Smooth muscle cell (in vitro differentiated cells): Measurements from ENCODE around the gene KDM6B. TPM values are rescaled to one million over a fixed set of nuclear protein-coding genes. Genes with fewer than 3 reads are reported as not detected.

Experiments used
- DNase-seq: peaks from one replicate; lab custom pipeline; 2025; ENCODE audit not compliant: unreplicated experiment; lab: John Stamatoyannopoulos, UW
- H2AFZ ChIP-seq: fragments of 200-600 bp; sonication (generic); 2 replicates; pipeline ENCODE4 v1.6.0; 2016; ENCODE audit warnings: antibody characterized with exemption, low read depth, mild to moderate bottlenecking
- H3F3A ChIP-seq: fragments of 200-600 bp; sonication (generic); 2 replicates; pipeline ENCODE4 v1.6.0; 2017; ENCODE audit warnings: antibody characterized with exemption, low read depth
- H3K27ac ChIP-seq: fragments of 200-600 bp; sonication (generic); 2 replicates; pipeline ENCODE4 v1.5.1; 2016; ENCODE audit warnings: low read depth, mild to moderate bottlenecking
- H3K27me3 ChIP-seq: fragments of 200-600 bp; sonication (generic); 2 replicates; pipeline ENCODE4 v1.6.1; 2016; ENCODE audit warnings: low read depth, mild to moderate bottlenecking
- H3K36me3 ChIP-seq: fragments of 200-600 bp; sonication (generic); 2 replicates; pipeline ENCODE4 v1.5.1; 2016; ENCODE audit warnings: low read depth
- H3K4me1 ChIP-seq: fragments of 200-600 bp; sonication (generic); 2 replicates; pipeline ENCODE4 v1.5.1; 2016; ENCODE audit warnings: low read depth
- H3K4me2 ChIP-seq: fragments of 200-600 bp; sonication (generic); 2 replicates; pipeline ENCODE4 v1.6.0; 2016; ENCODE audit warnings: mild to moderate bottlenecking
- H3K4me3 ChIP-seq: fragments of 200-600 bp; sonication (generic); 2 replicates; pipeline ENCODE4 v1.5.1; 2016; ENCODE audit warnings: mild to moderate bottlenecking
- H3K79me2 ChIP-seq: fragments of 200-600 bp; sonication (generic); 2 replicates; pipeline ENCODE4 v1.6.0; 2016; ENCODE audit warnings: low read depth, mild to moderate bottlenecking
- H3K9ac ChIP-seq: fragments of 200-600 bp; sonication (generic); 2 replicates; pipeline ENCODE4 v1.6.0; 2016; ENCODE audit warnings: low read depth
- H3K9me3 ChIP-seq: fragments of 200-600 bp; sonication (generic); replicated peaks from 2 replicates; pipeline ENCODE4 v1.5.1; 2016; ENCODE audit warnings: low read depth
- H4K20me1 ChIP-seq: fragments of 200-600 bp; sonication (generic); 2 replicates; pipeline ENCODE4 v1.6.0; 2016; ENCODE audit warnings: low read depth
- CTCF ChIP-seq: fragments of 200-600 bp; sonication (generic); IDR thresholded peaks from 2 replicates; pipeline ENCODE4 v1.5.1; 2017; ENCODE audit warnings: borderline replicate concordance, mild to moderate bottlenecking, antibody characterized with exemption; ENCODE audit not compliant: insufficient read depth, poor library complexity, severe bottlenecking
- WGBS: methylation state at CpG from one replicate; pipeline ENCODE4 v1.1.7; 2016; ENCODE audit warnings: low lambda C conversion rate; 5-methylcytosine and 5-hydroxymethylcytosine counted together
- polyA plus RNA-seq: library from polyadenylated mRNA; unstranded; fragments of >200 nt; fragmentation: Nextera tagmentation; extraction: Ambion mirVana; gene quantifications from 2 replicates; pipeline ENCODE4 v1.2.1, GENCODE V29; 2016
- total RNA-seq: library from RNA; depleted of rRNA; stranded (reverse); fragments of >200 nt; gene quantifications from 2 replicates; pipeline ENCODE4 v1.2.3, GENCODE V29; 2014

The KDM6B gene
- total and polyA plus RNA-seq, 2 experiments from 2014 or later = 5.8 to 9.1 TPM

GRCh38 chr17:7824021-7824924, 9.7 kb upstream of the KDM6B start:
- no peaks in the 10 kb centered on the region for H3K4me1 ChIP-seq
- DNase-seq = no peak
- no peak for TF ChIP-seq CTCF
- H3K4me2 ChIP-seq = no peak overlapping the region
- 93% methylated on average over 9 of the region's 9 CpGs for WGBS
- no peaks in the 10 kb centered on the region for H3F3A ChIP-seq
- H3K4me3 ChIP-seq = no peak overlapping the region
- no peaks in the 10 kb centered on the region for H3K79me2 ChIP-seq
- no peaks in the 10 kb centered on the region for H4K20me1 ChIP-seq
- no peak overlapping the region for H3K27ac ChIP-seq
- H3K9me3 ChIP-seq = no peaks in the 10 kb centered on the region
- H3K9ac ChIP-seq = no peak overlapping the region
- no peak overlapping the region for H2AFZ ChIP-seq
- no peaks in the 10 kb centered on the region for H3K36me3 ChIP-seq
- H3K27me3 ChIP-seq = no peaks in the 10 kb centered on the region

GRCh38 chr17:7825206-7825990, 8.6 kb upstream of the KDM6B start:
- 56% methylated on average over 12 of the region's 12 CpGs for WGBS
- H3K4me2 ChIP-seq = no peak overlapping the region
- H3K9ac ChIP-seq = no peak overlapping the region
- no peaks in the 10 kb centered on the region for H3F3A ChIP-seq
- H3K27ac ChIP-seq = no peak overlapping the region
- H3K9me3 ChIP-seq = no peaks in the 10 kb centered on the region
- no peak for DNase-seq
- H3K4me1 ChIP-seq = no peaks in the 10 kb centered on the region
- no peaks in the 10 kb centered on the region for H3K27me3 ChIP-seq
- no peak overlapping the region for H2AFZ ChIP-seq
- no peaks in the 10 kb centered on the region for H4K20me1 ChIP-seq
- no peaks in the 10 kb centered on the region for H3K79me2 ChIP-seq
- H3K36me3 ChIP-seq = no peaks in the 10 kb centered on the region
- H3K4me3 ChIP-seq = no peak overlapping the region
- no peak for TF ChIP-seq CTCF

GRCh38 chr17:7830616-7831015, 3.4 kb upstream of the KDM6B start:
- 92% methylated on average over 8 of the region's 8 CpGs for WGBS
- H3K4me1 ChIP-seq = peaks cover 4% of the 10 kb centered on the region

More at GRCh38 chr17:7830616-7831015, 3.4 kb upstream of the KDM6B start:
- no peak for TF ChIP-seq CTCF
- H3K79me2 ChIP-seq = no peaks in the 10 kb centered on the region
- no peak overlapping the region for H3K27ac ChIP-seq
- H3F3A ChIP-seq = no peaks in the 10 kb centered on the region
- H4K20me1 ChIP-seq = no peaks in the 10 kb centered on the region
- H2AFZ ChIP-seq = no peak overlapping the region
- no peak overlapping the region for H3K9ac ChIP-seq
- no peak for DNase-seq
- H3K4me3 ChIP-seq = no peak overlapping the region
- no peaks in the 10 kb centered on the region for H3K27me3 ChIP-seq
- H3K9me3 ChIP-seq = no peaks in the 10 kb centered on the region
- H3K4me2 ChIP-seq = no peak overlapping the region
- H3K36me3 ChIP-seq = no peaks in the 10 kb centered on the region
